ENCODE results near the gene TPM3. TPM values are rescaled to one million over a fixed set of nuclear protein-coding genes. Genes with fewer than 3 reads are reported as not detected.
A peak's percentile ranks its signal among the peaks of the same experiment; 100 is the strongest.

Gene TPM3
- polyA plus RNA-seq, 2 of the 4 experiments (the other 2 are of a cell fraction), result 510 to 618 TPM

- no peak for TF ChIP-seq SMC3 (IDR thresholded peaks at IDR 0.05)
Measured at GRCh38 chr1:154158307-154159125, 33.4 kb downstream of the TPM3 start (continued).

- ChIA-PET CTCF (interaction anchor here (1.9 kb wide), 1 partner anchor 12 kb away, joined by 6 read pairs; no protein-coding TSS in a partner anchor), POLR2A (interaction anchor here (1.0 kb wide), 1 partner anchor 167 kb away, joined by 4 read pairs; no protein-coding TSS in a partner anchor)
- Histone ChIP-seq H3K4me2 (no peak overlapping the region), H3K4me1 (peaks cover 10% of the 10 kb centered on the region; the same call in 1 of the 3 replicates), H3K9me3 (peaks cover 17% of the 10 kb centered on the region), H3K27ac (peak overlapping the region in 1 of 2 experiments; percentile 47; a peak in 3 of 6 replicates), H3K4me3 (no peak overlapping the region)
- peak; percentile 36 to 37; a peak in 3 of 6 replicates for ATAC-seq
- WGBS (ENCODE audit: missing lambda C conversion rate), result 64% methylated on average over 7 of the region's 7 CpGs
- TF ChIP-seq CEBPB (IDR thresholded peaks at IDR 0.05) (no peak), TFCP2L1 (CRISPR knock-in tag; IDR thresholded peaks at IDR 0.05) (no peak), SMC3 (IDR thresholded peaks at IDR 0.05) (no peak), HEYL (CRISPR knock-in tag; IDR thresholded peaks at IDR 0.05) (no peak), ELK1 (IDR thresholded peaks at IDR 0.05; ENCODE audit: low read depth, low read length) (no peak)
- DNase-seq (ENCODE audit: low read depth in 1 of 2, low spot score in 1 of 2), result peak in 1 of 2 experiments; percentile 32
- no peak for FAIRE-seq
Measured at GRCh38 chr1:154157520-154158306, 34.2 kb downstream of the TPM3 start.

GRCh38 chr1:154155251-154155650 is 36.6 kb downstream of the TPM3 start:
- Histone ChIP-seq H3K27ac (no peak overlapping the region), H3K9me3 (peaks cover 10% of the 10 kb centered on the region; the same call in 2 of the 3 replicates), H3K4me1 (peaks cover 10% of the 10 kb centered on the region; the same call in 1 of the 3 replicates), H3K4me2 (no peak overlapping the region), H3K4me3 (no peak overlapping the region)
- ATAC-seq (0 out of 6 replicates have a peak, but pooled peaks of 1 of the 2 experiments have one; percentile 7), FAIRE-seq (no peak), DNase-seq (ENCODE audit: low read depth in 1 of 2, low spot score in 1 of 2) (no peak)
- WGBS (ENCODE audit: missing lambda C conversion rate), result 76% methylated on average over 9 of the region's 9 CpGs
- CTCF ChIA-PET, result interaction anchor here (0.6 kb wide), 1 partner anchor 137 kb away, joined by 3 read pairs; no protein-coding TSS in a partner anchor
- POLR2A ChIA-PET, result no interaction called here
- 0 out of 2 replicates have a peak, but pooled peaks have one; percentile 37 for TF ChIP-seq POLR2AphosphoS2 (conservative IDR thresholded peaks at IDR 0.05; ENCODE audit: low read length)
- TF ChIP-seq RARB (CRISPR knock-in tag; IDR thresholded peaks at IDR 0.05), result no peak

- Histone ChIP-seq H3K4me2 (no peak within 1 kb of the TSS), H3K4me3 (no peak within 1 kb of the TSS), H3K9me3 (peaks cover 4% of the 10 kb centered on the region; the same call in 1 of the 3 replicates), H3K4me1 (peaks cover 10% of the 10 kb centered on the region; the same call in 1 of the 3 replicates), H3K27ac (no peak within 1 kb of the TSS)
- ATAC-seq (peak; percentile 33 to 45; a peak in 4 of 6 replicates), DNase-seq (ENCODE audit: low read depth in 1 of 2, low spot score in 1 of 2) (peak in 1 of 2 experiments; percentile 15), FAIRE-seq (no peak)
- TF ChIP-seq HEYL (CRISPR knock-in tag; IDR thresholded peaks at IDR 0.05) (no peak), BCL3 (IDR thresholded peaks at IDR 0.05) (0 out of 3 replicates have a peak, but pooled peaks have one; percentile 28)
- 93% methylated on average over 25 of the region's 29 CpGs for WGBS (ENCODE audit: missing lambda C conversion rate)
- ChIA-PET CTCF (interaction anchor here (0.6 kb wide), 1 partner anchor 138 kb away, joined by 3 read pairs; no protein-coding TSS in a partner anchor), POLR2A (no interaction called here)
Measured at GRCh38 chr1:154154534-154155191, 37.2 kb downstream of the TPM3 start, which contains the start of gene NUP210L. Gene NUP210L, minus strand, starts transcription at chr1:154155073.

- DNase-seq (ENCODE audit: low read depth in 1 of 2, low spot score in 1 of 2), result no peak
- Histone ChIP-seq H3K9me3 (no peaks in the 10 kb centered on the region), H3K4me1 (peaks cover 10% of the 10 kb centered on the region; the same call in 1 of the 3 replicates), H3K4me2 (no peak overlapping the region), H3K27ac (no peak overlapping the region), H3K4me3 (no peak overlapping the region)
- TF ChIP-seq ESRRA (IDR thresholded peaks at IDR 0.05; ENCODE audit: borderline replicate concordance, low read length), result no peak
- TF ChIP-seq RNF2 (IDR thresholded peaks at IDR 0.05; ENCODE audit: borderline replicate concordance, low read depth), result no peak
- peak; percentile 68; the same call in 1 of the 2 replicates for TF ChIP-seq RCOR1 (IDR thresholded peaks at IDR 0.05; ENCODE audit: low read depth, low read length)
- TF ChIP-seq ZFP36 (IDR thresholded peaks at IDR 0.05; ENCODE audit: borderline replicate concordance, partially characterized antibody), result no peak
- no peak for TF ChIP-seq BHLHE40 (IDR thresholded peaks at IDR 0.05; ENCODE audit: low read depth, low read length)
- 0 out of 2 replicates have a peak, but pooled peaks have one; percentile 42 for TF ChIP-seq KDM1A (IDR thresholded peaks at IDR 0.05; ENCODE audit: low read depth)
- ChIA-PET CTCF (interaction anchor here (1.0 kb wide), 1 partner anchor 10 kb away, joined by 3 read pairs; no protein-coding TSS in a partner anchor), POLR2A (no interaction called here)
- no peak for FAIRE-seq
- WGBS (ENCODE audit: missing lambda C conversion rate), result 95% methylated on average over 6 of the region's 6 CpGs
- no peak for ATAC-seq
Measured at GRCh38 chr1:154154053-154154452, 37.8 kb downstream of the TPM3 start.
